OCI-M2 (cell line): ENCODE measurements around the gene MCUR1.

Source experiments
- DNase-seq: peaks from one replicate; lab custom pipeline; 2025; ENCODE audit not compliant: unreplicated experiment; lab: John Stamatoyannopoulos, UW

Gene MCUR1

DNA sequence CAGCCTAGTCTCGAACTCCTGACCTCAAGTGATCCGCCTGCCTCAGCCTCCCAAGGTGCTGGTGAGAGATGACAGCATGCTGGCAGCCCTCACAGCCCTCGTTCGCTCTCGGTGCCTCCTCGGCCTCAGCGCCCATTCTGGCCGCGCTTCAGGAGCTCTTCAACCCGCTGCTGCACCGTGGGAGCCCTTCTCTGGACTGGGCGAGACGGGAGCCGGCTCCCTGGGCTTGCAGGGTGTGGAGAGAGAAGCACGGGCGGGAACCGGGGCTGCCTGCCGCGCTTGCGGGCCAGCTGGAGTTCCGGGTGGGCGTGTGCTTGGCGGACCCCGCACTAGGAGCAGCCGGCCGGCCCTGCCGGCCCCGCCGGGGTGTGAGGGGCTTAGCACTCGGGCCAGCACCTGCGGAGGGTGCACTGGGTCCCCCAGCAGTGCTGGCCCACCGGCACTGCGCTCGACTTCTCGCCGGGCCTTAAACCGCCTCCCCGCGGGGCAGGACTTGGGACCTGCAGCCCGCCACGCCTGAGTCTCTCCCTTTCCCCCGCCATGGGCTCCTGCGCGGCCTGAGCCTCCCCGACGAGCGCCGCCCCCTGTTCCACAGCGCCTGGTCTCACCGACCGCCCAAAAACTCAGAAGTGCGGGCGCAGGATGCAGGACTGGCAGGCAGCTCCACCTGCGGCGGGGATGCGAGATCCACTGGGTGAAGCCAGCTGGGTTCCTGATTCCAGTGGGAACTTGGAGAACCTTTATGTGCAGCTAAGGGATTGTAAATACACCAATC, 71.2 kb downstream of the MCUR1 start:
- no peak for DNase-seq

DNA sequence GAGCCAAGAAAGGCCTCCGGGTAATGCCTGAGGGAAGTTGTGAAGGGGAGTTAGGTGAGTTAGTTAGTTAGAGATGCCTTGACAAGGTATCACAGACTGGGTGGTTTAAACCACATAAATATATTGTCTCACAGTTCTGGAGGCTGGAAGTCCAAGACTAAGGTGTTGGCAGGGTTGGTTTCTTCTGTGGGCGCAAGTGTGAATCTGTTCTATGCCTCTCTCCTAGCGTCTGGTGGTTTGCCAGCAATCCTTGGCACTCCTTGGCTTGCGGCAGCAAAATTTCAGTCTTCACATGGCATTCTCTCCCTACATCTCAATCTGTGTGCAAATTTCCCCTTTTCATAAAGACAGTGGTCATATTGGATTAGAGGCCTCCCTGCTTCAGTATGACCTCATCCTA, 73.0 kb downstream of the MCUR1 start:
- no peak for DNase-seq
